GM19193 (cell line): ENCODE results near the gene CCDC33.

Experiments used
- POLR2A ChIP-seq: IDR thresholded peaks from 4 replicates; pipeline ENCODE4 v1.6.1; 2011; ENCODE audit not compliant: insufficient read depth, insufficient read length; ENCODE audit errors: extremely low read depth

Gene CCDC33

GRCh38 chr15:74274470-74275038 is 38.4 kb downstream of the CCDC33 start:
- no peak for TF ChIP-seq POLR2A

- TF ChIP-seq POLR2A: no peak
Measured at GRCh38 chr15:74275957-74276356, 39.8 kb downstream of the CCDC33 start.

DNA sequence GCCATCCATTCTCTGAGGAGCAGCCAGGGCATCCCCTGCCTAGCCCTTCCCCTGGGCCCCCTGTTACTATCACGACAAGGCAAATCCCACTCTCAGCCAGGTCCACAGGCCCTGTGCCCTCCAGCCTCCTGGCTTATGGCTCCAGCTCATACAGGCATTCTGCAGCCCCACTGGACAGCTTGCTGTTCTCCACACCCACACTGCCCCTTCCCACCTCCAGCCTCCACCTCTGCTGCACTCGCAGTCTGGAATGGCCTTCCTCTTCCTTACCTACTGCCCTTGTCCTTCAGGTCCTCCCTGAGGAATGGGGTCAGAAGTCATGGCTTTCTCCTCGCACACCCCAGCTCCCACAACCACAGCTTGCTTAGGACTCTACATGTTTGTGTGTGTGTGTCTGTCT is 40.4 kb downstream of the CCDC33 start:
- no peak for TF ChIP-seq POLR2A

DNA sequence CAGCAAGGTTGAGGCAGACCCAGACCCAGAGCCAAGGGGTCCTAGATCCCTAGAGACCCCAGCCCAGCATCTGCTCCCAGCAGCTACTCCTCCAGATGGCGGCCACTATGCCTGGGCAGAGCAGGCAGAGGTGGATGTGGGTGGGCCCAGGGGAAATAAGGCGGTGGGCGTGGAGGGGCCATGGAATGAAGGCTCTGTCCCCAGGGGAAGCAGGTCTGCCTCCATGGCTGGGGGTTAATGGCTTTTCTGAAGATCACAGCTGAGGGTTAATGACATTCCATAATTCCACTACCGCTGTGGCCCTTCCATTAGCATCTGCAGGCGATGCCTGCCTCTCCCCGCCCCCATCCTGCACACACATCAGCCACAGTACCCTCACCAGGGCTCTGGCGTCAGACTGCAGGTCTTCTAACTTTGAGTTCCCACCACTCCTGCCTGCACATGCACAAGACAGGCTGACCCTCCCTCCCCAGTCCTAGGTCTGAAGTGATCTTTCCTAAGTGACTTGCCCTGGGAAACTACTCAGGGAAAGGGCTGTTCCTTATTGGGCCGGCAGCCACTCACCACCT is 41.2 kb downstream of the CCDC33 start:
- TF ChIP-seq POLR2A: no peak

GRCh38 chr15:74278207-74278606 is 42.1 kb downstream of the CCDC33 start:
- no peak for TF ChIP-seq POLR2A

DNA sequence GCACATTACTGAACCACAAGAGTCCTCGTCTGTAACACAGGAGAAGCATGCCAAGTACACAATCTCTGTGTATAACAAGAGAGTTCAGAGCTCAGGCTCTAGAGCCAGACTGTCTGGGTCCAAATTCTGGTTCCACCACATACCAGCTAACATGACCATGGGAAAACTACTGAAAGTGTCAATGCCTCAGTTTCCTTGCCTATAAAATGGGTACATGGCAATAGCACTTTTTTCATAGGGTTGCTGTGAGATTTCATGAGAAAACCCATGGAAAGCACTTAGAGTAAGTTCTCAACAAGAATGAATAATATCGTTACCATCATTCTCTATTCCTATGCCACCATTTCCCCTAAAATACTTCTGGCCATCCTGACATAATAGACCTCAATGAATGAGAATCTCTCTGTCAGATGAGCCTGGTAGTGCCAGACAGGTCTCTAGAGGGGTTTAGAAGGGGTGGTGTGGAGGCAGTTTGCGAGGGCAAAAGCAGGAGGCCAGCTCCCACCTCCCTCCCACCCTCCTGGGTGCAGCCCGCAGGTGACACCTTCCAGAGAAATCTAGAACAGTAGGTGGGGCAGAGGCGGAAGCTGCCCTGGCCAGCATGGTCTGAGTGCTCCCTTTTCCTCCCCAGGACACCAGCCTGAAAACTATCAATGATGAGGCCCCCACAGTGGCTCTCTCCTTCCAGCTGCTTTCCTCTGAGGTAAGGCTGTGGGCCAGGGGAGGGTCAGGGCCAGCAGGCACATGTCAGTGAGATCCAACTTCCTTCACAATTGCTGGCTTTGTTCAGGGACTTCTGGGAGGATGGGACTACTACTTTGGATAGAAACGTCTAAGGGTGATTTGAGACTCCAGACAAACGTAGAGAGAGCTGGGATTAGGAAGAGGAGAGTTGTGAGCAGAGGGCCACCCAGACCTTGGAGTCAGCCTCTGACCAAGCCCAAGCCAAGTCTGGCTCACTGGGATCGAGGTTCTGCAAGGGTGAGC is 45.3 kb downstream of the CCDC33 start:
- TF ChIP-seq POLR2A: no peak

- no peak for TF ChIP-seq POLR2A
Measured at GRCh38 chr15:74283368-74283767, 47.2 kb downstream of the CCDC33 start.

DNA sequence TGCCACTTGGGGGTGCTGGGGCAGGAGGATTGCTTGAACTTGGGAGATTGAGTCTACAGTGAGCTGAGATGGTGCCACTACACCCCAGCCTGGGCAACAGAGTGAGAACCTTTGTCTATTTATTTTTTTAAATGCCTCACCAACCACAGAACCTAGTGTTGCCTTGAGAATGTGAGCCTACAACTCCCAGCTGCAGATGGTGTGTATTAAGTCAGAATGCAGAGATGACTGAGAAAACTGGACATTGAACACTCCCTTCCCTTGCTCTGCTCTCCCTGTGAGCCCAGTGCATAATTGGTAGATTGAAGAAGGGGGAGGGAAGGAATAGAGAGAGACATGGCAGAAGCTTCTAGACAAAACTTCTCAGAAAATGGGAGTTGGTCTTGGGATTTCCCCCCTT is 53.5 kb downstream of the CCDC33 start:
- no peak for TF ChIP-seq POLR2A

GRCh38 chr15:74290645-74291044 is 54.5 kb downstream of the CCDC33 start:
- TF ChIP-seq POLR2A: no peak

DNA sequence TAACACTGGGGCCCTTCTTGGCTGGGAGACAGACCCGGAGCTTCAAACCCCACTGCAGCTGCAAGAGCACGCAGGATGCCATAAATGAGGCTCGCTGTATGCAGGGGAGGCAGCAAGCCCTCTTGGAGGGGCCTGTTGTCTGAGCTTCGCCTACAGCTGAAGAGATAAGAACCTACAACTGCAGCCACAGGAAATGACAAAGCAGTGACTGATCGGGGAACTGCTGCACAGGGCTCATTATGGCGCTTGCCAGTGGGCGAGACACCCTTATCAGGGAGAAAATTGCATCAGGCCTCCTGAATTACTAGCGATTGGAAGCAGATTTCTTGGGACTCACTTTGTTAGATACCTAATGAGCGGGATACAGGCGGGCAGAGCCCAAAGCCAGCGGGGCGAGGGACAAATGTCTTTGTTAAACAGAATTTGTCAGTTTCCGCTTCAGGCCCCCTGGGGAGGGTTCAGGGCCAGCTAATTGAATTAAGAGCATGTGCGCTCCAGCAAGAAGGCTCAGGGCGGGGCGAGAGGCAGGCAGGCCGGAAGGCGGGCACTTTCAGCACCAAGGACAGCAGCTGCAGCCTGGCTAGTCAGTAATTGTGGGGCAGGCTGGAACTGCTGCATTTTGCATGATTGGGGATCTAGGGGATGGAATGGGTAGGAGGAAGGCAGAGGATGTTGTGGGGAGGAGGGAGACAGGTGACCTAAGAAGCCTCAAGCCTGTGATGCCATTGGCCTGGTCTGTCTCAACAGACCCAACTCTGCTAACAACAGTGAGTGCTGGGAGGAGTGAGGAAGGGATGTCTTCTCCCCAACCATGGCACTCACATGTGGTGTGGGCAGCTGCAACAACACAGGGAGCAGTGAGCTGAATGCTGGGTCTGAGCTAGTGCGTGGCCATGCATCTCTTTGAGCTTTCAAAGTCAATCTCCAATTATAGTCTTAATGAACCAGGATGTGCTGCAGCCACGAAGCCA is 55.3 kb downstream of the CCDC33 start:
- TF ChIP-seq POLR2A: no peak

- no peak for TF ChIP-seq POLR2A
Measured at GRCh38 chr15:74293021-74293810, 57.1 kb downstream of the CCDC33 start.

DNA sequence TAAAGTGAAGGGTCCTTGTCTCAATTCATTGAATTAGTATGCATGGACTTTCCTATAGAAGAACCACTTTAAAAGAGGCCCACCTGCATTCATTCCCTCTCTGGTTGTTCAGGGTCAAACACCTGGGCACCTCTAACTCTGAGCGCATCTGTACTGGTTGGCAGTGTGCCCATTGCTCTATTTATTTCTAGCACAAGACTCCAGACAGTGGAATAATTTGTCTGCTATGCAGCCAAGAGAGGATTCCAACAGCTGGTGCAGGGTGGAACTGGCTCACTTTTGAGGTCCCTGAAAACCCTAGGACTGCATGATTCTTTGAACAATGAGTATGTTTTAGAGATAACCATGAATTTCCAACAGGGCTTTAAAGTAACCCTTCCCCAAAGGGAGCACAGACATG is 57.9 kb downstream of the CCDC33 start:
- no peak for TF ChIP-seq POLR2A

DNA sequence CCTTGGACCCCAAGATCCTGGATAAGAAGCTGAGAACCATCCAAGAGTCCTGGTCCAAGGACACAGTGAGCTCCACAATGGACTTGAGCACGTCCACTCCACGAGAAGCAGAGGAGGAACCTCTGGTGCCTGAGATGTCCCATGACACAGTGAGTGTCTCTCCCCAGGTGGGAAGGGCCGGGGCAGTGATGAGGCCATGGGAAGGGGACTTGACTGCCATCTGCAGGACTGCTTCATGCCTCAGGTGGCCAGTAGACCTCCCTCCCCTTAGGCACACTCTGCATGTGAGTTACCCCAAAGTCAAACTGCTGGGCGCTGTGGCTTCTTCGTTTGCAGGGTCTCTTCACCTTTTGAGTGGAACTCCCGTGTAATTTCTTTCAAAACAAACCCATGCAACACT is 59.7 kb downstream of the CCDC33 start:
- TF ChIP-seq POLR2A: no peak

GRCh38 chr15:74297887-74298286 is 61.8 kb downstream of the CCDC33 start:
- TF ChIP-seq POLR2A: no peak

- TF ChIP-seq POLR2A: no peak
Measured at GRCh38 chr15:74300057-74300795, 64.1 kb downstream of the CCDC33 start.
